Esophagus squamous epithelium (tissue), 4 donors: ENCODE data around the gene MLLT1.

ENCODE experiments used
- POLR2A ChIP-seq, 4 donors: fragments of 450-650 bp; IDR thresholded peaks; one replicate each; pipeline ENCODE4 v1.6.1; 2017; ENCODE audit warnings: antibody characterized with exemption in 4 of 4, mild to moderate bottlenecking in 4 of 4, moderate library complexity in 3 of 4
- TF ChIP-seq, protein P1 (sequence below), 6 experiments: fragments of 450-650 bp in 4 of 6; fragments of 200-600 bp in 2 of 6; sonication (generic) in 2 of 6; IDR thresholded peaks; one replicate each; pipeline ENCODE4 v1.5.1; 2016 to 2019; ENCODE audit warnings: antibody characterized with exemption in 6 of 6, mild to moderate bottlenecking in 4 of 6, moderate library complexity in 4 of 6

DNA sequence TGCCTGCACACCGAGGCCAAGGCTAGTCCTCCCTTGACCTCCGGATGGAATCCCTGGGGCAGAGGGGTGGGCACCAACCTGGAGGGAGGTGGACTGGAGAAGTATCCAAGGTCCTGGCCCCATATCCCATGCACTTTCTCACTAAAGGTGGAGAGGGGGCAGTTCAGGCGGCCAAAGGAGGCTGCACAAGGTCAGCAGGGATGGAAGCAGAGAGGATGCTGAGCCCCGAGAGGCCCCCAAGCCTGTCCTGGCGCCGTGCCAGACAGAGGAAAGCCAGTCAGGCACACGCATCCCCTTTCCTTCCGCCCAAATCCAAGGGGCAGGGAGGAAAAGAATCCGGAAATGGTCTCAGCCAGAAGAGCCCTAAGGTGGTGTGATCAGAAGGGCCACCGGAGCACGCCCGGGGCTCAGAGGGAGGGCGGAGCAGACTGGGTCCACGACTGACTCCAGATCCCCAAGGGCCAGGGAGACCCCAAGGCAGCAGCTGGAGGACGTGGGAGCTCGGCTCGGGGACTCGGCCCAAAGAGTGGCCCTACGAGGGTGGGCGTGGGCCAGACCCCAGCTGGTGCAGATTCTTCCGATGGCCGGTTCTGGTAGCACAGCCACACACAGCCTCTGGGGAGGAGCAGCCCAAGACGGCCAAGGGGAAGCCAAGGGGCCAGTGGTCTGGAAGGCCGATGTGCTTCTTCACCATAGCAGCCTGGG is 60.0 kb downstream of the MLLT1 start:
- no peak for TF ChIP-seq POLR2A (IDR thresholded peaks at IDR 0.05)
- TF ChIP-seq, protein P1, sequence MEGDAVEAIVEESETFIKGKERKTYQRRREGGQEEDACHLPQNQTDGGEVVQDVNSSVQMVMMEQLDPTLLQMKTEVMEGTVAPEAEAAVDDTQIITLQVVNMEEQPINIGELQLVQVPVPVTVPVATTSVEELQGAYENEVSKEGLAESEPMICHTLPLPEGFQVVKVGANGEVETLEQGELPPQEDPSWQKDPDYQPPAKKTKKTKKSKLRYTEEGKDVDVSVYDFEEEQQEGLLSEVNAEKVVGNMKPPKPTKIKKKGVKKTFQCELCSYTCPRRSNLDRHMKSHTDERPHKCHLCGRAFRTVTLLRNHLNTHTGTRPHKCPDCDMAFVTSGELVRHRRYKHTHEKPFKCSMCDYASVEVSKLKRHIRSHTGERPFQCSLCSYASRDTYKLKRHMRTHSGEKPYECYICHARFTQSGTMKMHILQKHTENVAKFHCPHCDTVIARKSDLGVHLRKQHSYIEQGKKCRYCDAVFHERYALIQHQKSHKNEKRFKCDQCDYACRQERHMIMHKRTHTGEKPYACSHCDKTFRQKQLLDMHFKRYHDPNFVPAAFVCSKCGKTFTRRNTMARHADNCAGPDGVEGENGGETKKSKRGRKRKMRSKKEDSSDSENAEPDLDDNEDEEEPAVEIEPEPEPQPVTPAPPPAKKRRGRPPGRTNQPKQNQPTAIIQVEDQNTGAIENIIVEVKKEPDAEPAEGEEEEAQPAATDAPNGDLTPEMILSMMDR (IDR thresholded peaks at IDR 0.05): no peak
